NB4 (cell line): ENCODE data around the gene NBPF3.

Experiments
- CTCF ChIP-seq: IDR thresholded peaks from one replicate; pipeline ENCODE4 v1.5.1; 2012; ENCODE audit warnings: low read depth, low read length
- POLR2A ChIP-seq: IDR thresholded peaks from 2 replicates; pipeline ENCODE4 v1.6.1; 2011; ENCODE audit warnings: mild to moderate bottlenecking; ENCODE audit not compliant: insufficient read length; ENCODE audit errors: extremely low read depth

- TF ChIP-seq CTCF = no peak
- TF ChIP-seq POLR2A = no peak
These were observed 77.2 kb downstream of the NBPF3 start for GRCh38 chr1:21517161-21517589.
